ENCODE measurements around the gene ZNF318.
A peak's percentile ranks its signal among the peaks of the same experiment; 100 is the strongest.
"Not testable (repeated sequence)": the region's sequence is repeated elsewhere in the genome, so short reads cannot be mapped to it uniquely, and the experiment has no call there.

ZNF318 gene

DNA sequence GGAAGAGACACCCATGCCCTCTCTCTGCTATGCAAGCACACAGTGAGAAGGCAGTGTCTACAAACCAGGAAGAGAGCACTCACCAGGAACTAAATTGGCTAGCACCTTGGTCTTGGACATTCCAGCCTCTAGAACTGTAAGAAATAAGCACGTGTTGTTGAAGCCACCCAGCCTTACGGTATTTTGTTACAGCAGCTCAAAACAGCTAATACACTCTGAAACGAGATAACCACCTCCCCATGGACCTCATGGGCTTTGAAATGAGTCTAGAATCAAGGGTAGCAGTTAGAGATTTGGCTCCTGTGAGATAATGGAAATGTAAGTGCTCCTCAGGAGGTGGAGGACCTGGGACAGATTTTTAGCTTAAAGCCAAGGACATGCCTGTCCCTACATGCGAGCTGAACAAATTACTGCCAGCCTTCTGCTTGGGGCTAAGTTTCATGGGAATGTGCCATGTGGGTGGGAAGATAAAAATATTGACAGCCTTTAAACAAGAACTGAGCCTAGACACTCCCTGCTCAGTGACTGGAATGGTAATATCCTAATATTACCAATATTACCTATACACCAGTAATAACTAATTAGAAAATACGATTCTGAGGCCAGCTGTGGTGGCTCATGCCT is 3.9 kb upstream of the ZNF318 start:
- in situ Hi-C loops (cut with HindIII; ENCODE audit: low sequenced_read_pairs) = no loop called here
- TF ChIP-seq, protein P1, sequence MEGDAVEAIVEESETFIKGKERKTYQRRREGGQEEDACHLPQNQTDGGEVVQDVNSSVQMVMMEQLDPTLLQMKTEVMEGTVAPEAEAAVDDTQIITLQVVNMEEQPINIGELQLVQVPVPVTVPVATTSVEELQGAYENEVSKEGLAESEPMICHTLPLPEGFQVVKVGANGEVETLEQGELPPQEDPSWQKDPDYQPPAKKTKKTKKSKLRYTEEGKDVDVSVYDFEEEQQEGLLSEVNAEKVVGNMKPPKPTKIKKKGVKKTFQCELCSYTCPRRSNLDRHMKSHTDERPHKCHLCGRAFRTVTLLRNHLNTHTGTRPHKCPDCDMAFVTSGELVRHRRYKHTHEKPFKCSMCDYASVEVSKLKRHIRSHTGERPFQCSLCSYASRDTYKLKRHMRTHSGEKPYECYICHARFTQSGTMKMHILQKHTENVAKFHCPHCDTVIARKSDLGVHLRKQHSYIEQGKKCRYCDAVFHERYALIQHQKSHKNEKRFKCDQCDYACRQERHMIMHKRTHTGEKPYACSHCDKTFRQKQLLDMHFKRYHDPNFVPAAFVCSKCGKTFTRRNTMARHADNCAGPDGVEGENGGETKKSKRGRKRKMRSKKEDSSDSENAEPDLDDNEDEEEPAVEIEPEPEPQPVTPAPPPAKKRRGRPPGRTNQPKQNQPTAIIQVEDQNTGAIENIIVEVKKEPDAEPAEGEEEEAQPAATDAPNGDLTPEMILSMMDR (IDR thresholded peaks at IDR 0.05; ENCODE audit: low read depth, low read length) = no peak
- H3K4me3 ChIP-seq (ENCODE audit: low read depth, low read length) = no peak overlapping the region
- DNase-seq (ENCODE audit: low read depth, low spot score) = no peak

DNA sequence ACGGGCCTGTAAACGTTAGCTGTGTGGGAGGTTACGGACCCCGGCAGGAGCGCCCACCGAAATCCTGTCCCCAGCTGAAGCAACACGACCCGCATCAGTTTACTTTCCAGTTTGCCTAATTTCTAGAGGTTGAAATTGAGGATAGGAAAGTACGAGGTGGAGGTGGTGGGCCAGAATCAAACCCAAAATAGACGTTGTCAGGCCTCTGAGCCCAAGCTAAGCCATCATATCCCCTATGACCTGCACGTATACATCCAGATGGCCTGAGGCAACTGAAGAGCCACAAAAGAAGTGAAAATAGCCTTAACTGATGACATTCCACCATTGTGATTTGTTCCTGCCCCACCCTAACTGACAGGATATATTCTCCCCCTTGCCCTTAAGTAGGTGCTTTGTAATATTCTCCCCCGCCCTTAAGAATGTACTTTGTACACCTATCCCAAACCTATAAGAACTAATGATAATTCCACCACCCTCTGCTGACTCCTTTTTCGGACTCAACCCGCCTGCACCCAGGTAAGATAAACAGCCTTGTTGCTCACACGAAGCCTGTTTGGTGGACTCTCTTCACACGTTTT is 645 bp upstream of the ZNF318 start:
- in situ Hi-C loops (cut with HindIII; ENCODE audit: low sequenced_read_pairs); DNase-seq (ENCODE audit: low read depth, low spot score): not testable (repeated sequence)
- H3K4me3 ChIP-seq (ENCODE audit: low read depth, low read length) = peak overlapping the region; percentile 28

DNA sequence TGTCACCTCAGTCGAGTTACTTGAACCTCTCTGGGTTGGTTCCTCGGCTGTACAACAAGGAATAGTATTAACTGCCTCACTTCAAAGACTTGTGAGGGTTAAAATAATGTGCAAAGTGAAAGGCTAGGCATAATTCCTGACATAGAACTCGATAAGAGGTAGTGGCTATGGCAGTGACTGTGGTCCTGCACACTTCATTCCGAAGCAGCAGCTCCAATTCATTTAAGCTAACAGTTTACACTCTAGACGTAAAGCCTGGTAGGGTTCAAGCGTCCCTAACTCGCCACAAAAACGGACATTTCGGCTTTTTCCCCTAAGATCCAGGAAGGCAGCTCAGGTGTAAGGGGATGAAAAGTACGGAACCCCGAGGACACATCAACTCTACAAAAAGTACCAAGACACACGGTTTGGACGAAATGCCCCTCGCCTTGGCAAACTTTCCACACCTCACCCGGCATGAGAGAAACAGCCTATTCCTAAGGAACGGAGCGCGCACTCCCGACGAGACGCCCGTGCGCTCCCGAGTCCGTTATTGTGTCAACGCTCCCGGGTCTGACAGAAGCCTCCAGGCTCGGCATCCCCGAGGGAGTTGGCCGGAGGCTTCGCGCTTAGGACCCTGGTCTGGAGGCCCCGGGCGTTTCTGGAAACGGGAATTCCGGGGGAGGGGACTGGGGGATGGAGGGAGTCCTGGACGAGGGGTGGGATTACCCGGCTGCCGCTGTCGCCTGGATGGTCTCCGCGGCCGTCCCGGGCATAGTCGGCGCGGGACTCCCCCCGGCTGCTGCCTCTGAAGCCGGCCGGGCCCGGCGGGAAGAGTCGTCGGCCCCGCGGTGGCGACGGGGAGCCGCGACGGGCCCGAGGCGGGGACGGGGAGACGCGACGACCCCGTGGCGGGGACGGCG is 937 bp downstream of the ZNF318 start:
- DNase-seq (ENCODE audit: low read depth, low spot score) = peak; percentile 32
- peak overlapping the region; percentile 51 for H3K4me3 ChIP-seq (ENCODE audit: low read depth, low read length)
- in situ Hi-C loops (cut with HindIII; ENCODE audit: low sequenced_read_pairs) = no loop called here
- TF ChIP-seq, protein P1 (IDR thresholded peaks at IDR 0.05; ENCODE audit: low read depth, low read length) = no peak

DNA sequence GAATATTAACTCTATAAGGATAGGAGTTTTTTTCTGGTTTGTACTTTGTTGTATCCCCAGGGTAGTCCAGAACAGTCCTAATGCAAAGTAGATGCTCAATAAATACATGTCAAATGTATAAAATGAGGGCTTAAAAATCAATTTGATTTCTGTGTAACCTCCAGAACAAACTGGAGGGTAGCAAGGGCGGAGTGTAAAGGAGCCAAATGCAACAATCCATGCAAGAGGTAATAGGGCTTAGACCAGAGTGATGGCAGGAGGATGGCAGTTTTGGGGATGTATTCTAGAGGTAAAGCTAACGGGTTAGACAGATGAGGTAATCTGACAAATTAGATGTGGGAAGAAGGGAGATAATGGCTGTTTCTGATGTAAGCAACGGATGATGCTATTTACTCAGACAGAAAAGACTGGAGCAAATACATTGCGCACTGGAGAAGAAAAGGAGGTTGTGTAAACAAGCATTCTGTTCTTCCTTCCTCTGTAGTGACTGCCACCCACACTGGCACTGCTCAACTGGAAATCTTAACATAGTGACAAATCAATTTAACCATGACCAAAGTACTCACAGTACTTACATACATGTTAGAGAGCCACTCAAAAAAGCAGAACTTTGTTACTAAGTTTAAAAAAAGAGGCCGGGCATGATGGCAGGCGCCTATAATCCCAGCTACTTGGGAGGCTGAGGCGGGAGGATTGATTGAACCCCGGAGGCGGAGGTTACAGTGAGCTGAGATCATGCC is 2.0 kb downstream of the ZNF318 start:
- H3K4me3 ChIP-seq (ENCODE audit: low read depth, low read length) = no peak overlapping the region
- TF ChIP-seq, protein P1 (IDR thresholded peaks at IDR 0.05; ENCODE audit: low read depth, low read length) = no peak
- in situ Hi-C loops (cut with HindIII; ENCODE audit: low sequenced_read_pairs) = no loop called here
- DNase-seq (ENCODE audit: low read depth, low spot score) = no peak

DNA sequence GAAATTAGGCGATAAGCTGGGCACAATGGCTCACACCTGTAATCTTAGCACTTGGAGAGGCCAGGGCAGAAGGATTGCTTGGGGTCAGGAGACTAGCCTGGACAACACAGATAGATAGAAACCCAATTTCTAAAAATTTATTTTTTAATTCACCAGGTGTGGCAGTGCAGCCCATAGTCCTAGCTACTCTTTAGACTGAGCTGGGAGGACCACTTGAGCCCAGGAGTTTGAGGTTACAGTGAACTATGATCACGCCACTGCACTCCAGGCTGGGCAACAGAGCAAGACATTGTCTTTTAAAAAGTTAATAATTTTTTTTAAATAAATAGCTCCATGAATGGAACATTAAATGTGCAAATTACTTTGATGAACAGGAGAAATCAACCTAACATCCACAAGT is 8.2 kb downstream of the ZNF318 start:
- TF ChIP-seq, protein P1 (IDR thresholded peaks at IDR 0.05; ENCODE audit: low read depth, low read length) = no peak
- in situ Hi-C loops (cut with HindIII; ENCODE audit: low sequenced_read_pairs) = no loop called here
- H3K4me3 ChIP-seq (ENCODE audit: low read depth, low read length) = no peak overlapping the region
- no peak for DNase-seq (ENCODE audit: low read depth, low spot score)

DNA sequence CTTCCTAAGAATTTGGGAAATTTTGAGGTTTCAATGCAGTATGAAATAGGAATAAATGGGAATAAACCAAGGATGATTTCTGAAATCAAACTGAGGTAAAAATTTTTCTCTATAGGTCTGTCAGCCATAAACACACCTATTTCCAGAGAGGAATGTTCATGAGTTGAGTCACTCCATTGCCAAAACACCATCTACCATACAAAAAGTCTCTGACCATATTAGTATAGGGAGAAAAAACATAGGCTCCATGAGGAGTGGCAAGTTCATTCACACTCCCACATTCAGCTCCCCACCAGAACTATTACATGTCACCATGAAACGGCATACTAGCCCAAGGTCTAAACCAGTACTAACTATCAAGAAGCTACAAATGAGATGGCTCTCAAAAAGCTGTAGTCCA is 9.6 kb downstream of the ZNF318 start:
- TF ChIP-seq, protein P1 (IDR thresholded peaks at IDR 0.05; ENCODE audit: low read depth, low read length) = no peak
- in situ Hi-C loops (cut with HindIII; ENCODE audit: low sequenced_read_pairs) = no loop called here
- no peak for DNase-seq (ENCODE audit: low read depth, low spot score)
- H3K4me3 ChIP-seq (ENCODE audit: low read depth, low read length) = no peak overlapping the region

Measured in astrocyte of the spinal cord (primary cell).